GM21825 (cell line): ENCODE data around the gene MAP6D1.
A peak's percentile ranks its signal among the peaks of the same experiment; 100 is the strongest.
"Not testable (repeated sequence)": the region's sequence is repeated elsewhere in the genome, so short reads cannot be mapped to it uniquely, and the experiment has no call there.

Source experiments
- ATAC-seq: cut with Tn5 transposase; IDR thresholded peaks from one replicate; pipeline ENCODE4 v1.9.1; 2021; ENCODE audit warnings: mild to moderate bottlenecking, moderate library complexity; ENCODE audit not compliant: unreplicated experiment

Gene MAP6D1

DNA sequence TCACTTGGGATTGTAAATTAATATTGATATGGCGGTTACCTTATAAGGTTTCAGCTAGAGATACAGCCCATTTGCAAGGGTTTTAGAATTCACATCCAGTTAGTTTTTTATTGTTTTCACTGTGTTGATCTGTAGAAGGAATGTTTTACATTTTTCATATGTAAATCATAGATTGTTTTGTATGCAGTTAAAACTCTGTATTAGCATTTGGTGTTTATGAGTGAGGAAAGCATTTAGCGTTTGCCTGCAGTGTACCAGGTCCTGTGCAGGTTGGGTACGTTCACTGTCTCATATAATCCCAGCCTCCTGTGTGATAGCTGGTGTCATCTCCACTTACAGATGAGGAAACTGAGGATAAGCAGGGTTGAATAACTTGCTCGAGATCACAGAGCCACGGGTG, 23.8 kb downstream of the MAP6D1 start:
- ATAC-seq, result no peak

DNA sequence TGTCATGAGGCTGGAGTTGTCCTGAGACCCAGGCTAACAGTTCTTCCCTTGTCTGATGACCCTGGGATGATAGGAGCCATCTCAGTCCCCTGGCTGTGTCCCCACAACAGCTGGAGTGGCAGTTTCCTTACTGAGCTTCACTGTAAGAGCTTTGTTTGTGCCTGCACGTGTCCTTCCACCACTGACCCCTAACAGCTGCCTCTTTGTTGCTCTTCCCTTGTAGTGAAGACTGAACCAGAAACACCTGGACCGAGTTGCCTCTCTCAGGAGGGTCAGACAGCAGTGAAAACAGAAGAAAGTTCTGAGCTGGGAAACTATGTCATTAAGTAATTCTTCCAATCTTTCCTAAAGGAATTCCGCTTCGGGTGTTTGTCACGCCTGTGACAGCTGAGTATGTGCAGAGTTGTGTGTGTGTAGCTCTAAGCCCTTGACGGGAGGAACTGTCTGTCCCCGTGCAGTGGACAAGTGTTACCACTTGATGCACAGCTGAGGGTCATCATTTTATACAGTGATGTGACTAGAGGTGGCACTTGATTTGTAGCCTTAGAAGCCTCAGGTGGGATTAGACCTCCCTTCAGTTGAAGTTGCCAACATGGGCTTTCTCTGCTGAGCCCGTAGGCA, 25.0 kb downstream of the MAP6D1 start:
- no peak for ATAC-seq

DNA sequence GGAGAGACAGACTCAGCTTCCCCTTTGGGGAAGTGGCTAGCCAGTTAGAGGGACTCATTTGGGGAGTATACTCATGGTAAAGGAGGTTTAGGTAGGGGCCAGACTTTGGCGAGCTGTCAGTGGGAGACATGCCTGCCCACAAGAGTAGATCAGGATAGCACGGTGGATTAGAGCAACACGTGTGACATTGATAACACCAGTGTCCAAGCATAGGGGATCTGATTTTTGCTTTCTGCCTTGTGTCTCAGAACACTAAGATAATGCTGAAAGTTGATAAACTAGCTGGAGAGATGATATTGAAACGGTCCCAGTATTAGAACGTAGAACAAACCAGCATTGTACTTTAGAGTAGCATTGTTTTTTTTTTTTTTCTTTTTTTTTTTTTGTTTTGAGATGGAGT, 25.9 kb downstream of the MAP6D1 start:
- ATAC-seq, result no peak

DNA sequence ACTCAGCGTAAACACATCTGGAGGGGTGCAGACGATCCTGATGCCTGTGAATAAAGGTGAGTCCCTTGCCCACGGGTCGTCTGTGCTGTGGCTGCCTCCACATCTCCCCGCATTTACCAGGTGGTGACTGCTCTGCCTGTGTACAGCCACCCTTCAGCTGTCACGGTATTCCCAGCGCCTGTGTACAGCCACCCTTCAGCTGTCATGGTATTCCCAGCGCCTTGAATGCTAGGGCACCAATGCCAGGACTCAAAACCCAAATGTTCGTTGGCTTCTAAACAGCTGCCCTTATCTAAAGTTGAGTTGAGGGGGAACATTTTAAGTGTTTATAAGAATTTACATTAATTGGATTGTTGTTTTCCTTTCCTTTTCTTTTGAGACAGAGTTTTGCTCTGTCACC, 27.4 kb downstream of the MAP6D1 start:
- no peak for ATAC-seq

DNA sequence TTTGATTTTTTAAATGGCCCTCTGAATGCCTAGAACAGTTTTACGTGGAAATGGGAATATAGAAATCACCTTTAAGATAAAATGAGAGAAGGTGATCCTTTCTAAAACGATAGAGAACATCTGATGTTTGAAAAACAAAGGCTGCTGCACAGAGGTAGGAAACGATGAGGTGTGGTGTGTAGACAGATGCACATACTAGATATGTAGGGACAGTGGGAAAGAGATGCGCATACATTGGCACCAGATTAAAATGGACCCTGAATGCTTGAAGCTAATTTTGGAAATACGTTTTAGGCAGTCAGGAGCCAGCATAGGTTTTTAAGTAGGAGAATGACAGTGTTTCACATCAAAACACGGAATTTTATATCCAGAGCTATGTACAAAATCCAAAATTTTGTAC, 29.0 kb downstream of the MAP6D1 start:
- no peak for ATAC-seq

DNA sequence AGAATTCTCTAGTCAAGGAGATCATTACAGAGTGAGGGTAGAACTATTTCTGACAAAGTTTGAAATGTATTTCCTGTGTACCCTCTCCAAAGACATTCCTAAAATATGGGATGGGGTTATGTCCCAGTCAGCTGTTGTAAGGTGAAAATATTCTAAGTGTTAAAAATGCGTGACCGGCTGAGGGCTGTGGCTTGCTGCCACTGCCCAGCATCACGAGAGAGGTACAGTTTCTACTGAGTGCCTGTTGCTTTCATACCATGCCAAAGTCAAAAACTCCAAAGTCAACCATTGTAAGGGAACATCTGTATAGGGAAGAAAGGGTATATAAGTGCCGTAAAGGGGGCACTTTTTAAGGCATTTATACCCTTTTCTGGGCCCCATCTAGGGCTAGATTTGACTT, 30.9 kb downstream of the MAP6D1 start:
- no peak for ATAC-seq

DNA sequence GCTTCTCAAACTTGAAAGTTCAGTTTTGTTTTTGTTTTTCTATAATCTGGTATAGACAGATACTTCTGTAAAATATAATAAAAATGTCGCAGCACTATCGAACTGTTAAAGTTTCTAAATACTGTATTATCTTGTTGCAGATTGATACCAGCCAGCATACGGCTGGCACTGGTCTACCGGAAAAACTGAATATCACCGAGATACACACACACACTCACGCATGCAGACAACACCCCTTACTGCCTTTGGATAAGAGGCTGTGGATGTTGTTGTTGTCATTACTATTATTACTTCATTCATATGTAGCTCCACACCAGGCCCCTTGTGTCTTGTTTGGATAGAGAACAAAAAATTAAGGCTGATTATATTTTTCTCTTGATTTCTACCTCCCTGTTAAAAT, 32.4 kb downstream of the MAP6D1 start:
- ATAC-seq, result no peak

DNA sequence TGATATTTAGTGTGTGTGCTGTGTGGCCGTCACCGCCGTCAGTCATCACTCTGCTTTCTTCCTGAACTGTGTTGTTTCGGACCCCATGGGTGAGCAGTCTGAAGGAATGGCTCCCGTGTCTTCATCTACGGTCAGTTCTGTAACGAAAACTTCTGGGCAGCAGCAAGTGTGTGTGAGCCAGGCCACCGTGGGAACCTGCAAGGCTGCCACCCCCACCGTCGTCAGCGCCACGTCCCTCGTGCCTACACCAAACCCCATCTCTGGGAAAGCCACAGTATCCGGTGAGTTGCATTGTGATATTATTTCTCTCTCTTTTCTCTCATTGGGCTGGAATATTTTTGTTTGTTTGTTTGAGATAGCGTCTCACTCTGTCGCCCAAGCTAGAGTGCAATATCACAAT, 34.7 kb downstream of the MAP6D1 start:
- ATAC-seq, result no peak

DNA sequence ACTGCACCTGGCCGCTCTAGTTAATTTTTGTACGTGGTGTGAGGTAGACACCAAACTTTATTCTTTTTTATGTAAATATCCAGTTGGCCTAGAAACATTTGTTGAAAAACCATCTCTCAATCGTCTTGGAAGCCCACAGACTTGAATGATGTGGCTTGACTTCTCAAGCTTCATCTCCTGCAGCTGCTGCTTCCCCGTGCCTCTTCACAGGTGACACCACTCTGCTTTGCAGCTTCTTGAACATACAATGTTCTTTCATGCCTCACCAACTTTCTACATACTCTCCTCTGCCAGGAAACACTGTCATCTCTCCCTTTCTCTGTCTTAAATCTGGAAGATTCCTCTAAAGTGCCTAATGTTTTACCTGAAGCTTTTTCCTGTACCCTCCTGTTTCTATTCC, 35.6 kb downstream of the MAP6D1 start:
- ATAC-seq, result no peak

DNA sequence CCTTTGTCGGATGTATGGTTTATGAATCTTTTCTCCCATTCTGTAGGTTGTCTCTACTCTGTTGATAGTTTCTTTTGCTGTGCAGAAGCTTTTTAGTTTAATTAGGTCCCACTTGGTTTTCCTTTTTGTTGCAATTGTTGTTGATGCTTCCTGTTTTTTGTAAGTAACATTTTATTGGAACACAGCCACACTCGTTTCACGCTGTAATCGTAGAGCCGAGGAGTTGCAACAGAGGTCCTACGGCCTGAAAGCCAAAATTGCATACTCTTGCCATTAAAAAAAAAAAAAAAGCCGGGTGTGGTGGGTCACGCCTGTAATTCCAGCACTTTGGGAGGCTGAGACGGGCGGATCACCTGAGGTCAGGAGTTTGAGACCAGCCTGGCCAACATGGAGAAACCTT, 40.9 kb downstream of the MAP6D1 start:
- not testable (repeated sequence) for ATAC-seq

DNA sequence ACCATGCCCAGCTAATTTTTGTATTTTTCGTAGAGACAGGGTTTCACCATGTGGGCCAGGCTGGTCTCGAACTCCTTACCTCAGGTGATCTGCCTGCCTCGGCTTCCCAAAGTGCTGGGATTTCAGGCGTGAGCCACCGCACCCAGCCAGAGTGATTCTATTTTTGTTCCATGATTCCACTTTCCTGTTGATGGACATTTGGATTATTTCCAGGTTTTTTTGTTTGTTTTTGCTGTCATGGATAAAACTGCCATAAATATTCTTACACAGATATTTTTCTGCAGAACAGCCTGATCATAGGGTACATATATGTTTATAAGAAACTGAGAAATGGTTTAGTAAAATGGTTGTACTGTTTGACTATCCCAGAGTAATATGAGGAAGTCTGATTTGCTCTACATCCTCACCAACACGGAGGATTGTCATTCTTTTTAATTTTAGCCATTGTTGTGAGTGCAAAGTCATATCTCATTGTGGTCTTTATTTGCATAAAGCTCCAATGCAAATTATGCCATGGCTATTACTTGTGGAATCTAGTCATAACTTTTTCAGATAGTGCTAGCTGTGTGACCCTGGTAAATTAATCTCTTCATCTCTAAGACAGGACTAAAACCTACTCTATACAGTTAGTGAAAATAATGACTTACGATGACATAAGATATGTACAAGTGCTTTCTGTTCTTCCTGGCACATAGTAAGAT, 42.7 kb downstream of the MAP6D1 start:
- ATAC-seq, result no peak

DNA sequence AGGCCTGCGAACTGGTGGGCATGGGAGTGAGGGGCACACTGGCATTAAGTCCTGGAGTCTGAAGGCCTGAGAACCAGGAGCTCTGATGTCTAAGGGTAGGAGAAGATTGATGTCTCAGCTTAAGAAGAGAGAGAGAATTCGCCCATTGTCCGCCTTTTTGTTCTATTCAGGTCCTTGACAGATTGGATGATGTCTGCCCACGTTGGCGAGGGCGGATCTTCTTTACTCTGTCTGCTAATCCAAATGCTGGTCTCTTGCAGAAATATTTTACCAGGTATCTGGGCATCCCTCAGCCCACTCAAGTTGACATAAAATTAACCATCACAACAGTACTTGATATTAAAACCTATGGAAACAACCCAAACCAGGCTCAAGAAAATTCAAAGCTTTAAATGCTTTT, 44.1 kb downstream of the MAP6D1 start:
- ATAC-seq, result no peak

DNA sequence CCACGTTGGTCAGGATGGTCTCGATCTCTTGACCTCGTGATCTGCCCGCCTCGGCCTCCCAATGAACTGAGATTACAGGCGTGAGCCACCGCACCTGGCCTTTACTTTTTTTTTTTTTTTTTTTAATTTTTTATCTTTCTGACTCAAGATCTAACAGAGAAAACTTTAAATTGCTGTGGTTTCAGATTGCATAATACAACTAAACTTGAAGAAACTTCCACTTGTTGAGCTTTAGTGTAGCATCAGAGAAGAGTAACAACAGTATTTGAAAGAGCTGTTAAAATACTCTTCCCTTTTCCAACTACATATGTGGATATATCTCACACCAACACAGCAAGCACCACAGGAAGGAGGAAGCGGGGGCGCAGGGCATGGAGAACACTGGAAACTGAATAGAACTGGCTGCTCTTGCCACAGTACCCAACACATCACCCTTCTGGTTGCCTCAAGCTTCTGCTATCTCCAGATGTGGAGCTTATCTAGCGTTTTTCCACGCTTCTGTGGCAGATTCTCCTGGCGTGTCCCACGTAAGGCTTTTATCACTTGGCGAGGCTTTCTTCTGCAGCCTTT, 45.4 kb downstream of the MAP6D1 start:
- no peak for ATAC-seq

DNA sequence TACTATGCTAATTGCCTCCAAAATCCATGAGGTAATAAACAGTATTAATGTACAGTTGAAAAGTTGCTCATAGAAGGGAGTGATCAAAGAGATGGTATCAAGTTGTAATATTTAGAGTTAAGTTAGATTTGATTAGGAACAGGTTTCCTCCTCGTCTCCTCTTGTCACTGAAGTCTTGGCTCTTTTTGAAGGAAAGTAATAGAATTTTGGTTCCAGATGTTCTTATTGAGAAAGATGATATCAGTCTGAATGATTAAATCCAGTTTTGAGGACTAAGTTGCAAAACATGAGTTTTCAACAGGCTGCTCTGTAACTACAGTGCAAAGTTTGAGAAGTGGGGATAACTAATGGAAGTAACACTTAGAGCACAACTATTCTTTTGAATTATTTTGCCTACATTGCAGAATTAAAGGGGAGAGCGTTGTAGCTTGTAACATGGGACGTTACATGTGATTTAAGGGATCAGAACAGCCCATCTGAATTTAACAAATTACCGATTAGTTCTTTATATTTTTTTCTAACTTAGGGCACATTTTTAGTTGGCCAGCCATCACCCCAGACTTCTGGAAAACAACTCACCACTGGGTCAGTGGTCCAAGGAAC, 48.3 kb downstream of the MAP6D1 start:
- no peak for ATAC-seq

DNA sequence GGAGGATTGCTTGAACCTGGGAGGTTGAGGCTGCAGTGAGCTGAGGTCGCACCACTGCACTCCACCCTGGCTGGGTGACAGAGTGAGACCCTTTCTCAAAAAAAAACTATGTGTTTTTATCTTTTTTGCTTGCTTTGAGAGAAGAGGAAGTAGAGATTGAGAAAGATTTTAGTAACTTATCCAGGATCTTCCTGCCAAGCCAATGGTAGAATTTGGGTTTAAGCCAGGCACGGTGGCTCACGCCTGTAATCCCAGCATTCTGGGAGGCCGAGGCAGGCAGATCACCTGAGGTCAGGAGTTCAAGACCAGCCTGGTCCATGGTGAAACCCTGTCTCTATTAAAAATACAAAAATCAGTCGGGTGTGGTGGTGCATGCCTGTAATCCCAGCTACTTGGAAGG, 48.9 kb downstream of the MAP6D1 start:
- ATAC-seq, result not testable (repeated sequence)

DNA sequence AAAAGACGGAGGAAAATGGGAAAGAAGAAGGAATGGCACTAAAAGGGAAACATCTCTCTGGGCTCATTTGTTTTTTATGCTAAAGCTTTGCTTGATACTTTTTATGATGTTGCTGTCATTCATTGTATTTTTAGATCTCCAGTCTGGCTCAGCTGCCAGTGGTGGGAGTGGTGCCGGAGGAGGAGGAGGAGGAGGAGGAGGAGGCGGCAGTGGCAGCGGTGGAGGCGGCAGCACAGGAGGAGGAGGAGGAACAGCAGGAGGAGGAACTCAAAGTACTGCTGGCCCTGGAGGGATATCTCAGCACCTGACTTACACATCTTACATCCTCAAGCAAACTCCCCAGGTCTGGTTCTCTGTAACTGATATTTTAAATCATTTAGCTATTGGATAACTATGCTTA, 49.6 kb downstream of the MAP6D1 start:
- ATAC-seq, result no peak

DNA sequence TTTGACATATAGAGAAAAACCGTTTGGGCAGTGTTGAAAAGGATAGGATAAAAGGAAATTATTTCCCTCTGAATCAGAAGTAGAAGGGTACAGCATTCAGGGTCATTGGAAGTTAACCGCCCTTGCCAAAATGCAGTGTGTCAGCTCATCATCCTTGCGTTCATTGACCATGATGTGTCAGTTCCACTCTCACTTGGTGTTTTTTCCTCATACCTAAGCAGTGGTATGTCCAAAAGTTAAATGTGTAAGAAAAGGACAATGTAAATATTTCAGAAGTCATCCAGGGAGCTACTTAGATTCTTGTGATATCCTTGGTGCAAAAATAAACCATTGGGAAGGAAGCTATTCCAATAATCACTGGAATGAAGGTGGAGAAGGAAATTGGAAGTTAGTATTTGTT, 50.7 kb downstream of the MAP6D1 start:
- ATAC-seq, result no peak

DNA sequence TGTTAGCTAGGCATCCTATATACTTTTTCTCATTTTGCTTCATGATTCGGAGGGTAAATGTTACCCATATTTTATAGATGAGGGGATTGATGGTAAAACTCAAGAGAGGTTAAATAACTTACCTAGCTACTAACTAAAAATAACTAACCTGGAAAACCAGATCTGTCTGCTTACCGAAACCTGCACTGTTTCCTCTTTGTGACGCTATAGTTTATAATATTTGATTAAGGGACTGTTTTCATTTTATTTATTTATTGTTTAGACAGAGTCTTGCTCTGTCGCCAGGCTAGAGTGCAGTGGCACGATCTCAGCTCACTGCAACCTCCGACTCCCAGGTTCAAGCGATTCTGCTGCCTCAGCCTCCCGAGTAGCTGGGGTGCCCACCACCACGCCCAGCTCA, 55.9 kb downstream of the MAP6D1 start:
- ATAC-seq, result no peak

DNA sequence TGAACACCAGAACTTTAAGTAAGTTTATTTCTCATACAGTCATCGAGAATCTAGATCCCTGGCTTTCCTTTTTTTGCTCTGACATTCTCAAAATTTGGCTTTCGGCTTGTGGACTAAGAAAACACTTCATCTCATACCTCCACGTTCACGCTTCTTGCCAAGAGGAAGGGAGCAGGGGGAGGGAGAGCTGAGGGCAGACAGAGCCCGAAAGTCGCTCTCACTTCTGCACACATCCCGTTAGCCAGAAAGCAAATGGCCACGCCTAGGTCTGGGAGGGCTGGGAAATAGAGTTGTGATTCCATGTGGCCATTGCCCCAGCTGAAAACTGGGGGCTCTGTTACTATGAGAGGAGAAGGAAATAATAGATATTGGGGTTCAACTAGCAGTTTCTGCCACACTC, 57.3 kb downstream of the MAP6D1 start:
- ATAC-seq, result no peak

DNA sequence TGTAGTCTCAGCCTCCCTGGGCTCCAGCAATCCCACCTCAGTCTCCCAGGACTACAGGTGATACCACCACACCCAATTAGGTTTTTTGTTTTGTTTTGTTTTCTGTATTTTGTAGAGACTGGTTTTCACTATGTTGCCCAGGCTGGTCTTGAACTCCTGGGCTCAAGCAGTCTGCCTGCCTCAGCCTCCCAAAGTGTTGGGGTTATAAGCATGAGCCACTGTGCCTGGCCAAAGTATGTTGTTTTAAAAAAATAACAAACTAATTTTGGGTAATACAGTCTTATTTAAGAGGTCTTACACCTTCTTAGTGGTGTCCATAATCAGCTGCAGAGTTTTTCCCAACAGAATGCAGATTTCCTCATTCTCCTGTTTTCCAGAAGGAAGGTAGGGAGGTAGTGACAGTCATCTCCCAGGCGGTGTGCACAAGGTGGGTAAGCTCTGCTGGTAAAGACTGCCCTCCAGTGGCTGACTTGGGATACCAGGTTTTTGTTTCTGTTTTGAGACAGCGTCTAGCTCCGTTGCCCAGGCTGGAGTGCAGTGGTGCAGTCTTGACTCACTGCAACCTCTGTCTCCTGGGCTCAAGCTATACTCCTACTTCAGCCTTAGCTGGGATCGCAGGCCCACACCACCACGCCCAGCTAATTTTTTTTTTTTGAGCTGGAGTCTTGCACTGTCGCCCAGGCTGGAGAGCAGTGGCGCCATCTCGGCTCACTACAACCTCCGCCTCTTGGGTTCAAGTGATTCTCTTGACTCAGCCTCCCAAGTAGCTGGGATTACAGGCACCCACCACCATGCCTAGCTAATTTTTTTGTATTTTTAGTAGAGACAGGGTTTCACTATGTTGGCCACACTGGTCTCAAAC, 58.4 kb downstream of the MAP6D1 start:
- peak; percentile 90 for ATAC-seq

DNA sequence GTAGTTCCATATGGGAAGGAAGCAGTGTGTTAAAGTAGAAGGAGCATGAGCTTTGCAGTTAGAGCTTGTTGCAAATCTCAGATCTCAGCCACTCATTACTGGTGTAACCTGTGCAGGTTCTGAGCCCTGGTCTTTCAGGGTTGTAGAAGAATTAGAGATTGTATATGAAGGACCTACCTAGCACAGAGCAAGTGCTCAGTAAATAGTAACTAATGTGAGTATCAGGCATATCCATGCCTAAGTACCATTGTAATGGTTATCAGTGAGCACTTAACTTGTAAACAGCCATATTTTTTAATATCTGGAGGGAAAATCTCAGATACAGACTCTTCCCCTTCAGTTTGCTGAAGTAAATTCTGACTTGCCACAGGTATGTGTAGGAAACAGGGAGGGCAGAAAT, 59.3 kb downstream of the MAP6D1 start:
- no peak for ATAC-seq
